Measurements from ENCODE around the gene KCTD3. TPM values are rescaled to one million over a fixed set of nuclear protein-coding genes. Genes with fewer than 3 reads are reported as not detected.

Gene KCTD3
- total RNA-seq, 3 donors from 2014 or later = 60.8 to 100.0 (median 87.8) TPM

GRCh38 chr1:215523128-215523861 is 43.8 kb upstream of the KCTD3 start:
- no peak overlapping the region for H3K4me3 ChIP-seq
- H3K27me3 ChIP-seq = no peaks in the 10 kb centered on the region
- DNase-seq (ENCODE audit: low spot score in 2 of 2) = no peak
- H3K4me1 ChIP-seq = no peaks in the 10 kb centered on the region
- no peaks in the 10 kb centered on the region for H3K36me3 ChIP-seq
- intact Hi-C loops (cut with DNase I; ENCODE audit: low total_unique reads) = no loop called here
- H3K27ac ChIP-seq = no peak overlapping the region
- TF ChIP-seq POLR2AphosphoS5 (IDR thresholded peaks at IDR 0.05) = no peak
- TF ChIP-seq POLR2A (IDR thresholded peaks at IDR 0.05) = no peak
- TF ChIP-seq CTCF (IDR thresholded peaks at IDR 0.05) = peak in 1 of 3 donors; percentile 31
- H3K9me3 ChIP-seq = no peaks in the 10 kb centered on the region

- intact Hi-C loops (cut with DNase I; ENCODE audit: low total_unique reads) = no loop called here
- H3K4me3 ChIP-seq = no peak overlapping the region
- no peak for TF ChIP-seq CTCF (IDR thresholded peaks at IDR 0.05)
- TF ChIP-seq POLR2A (IDR thresholded peaks at IDR 0.05) = no peak
- no peak for DNase-seq (ENCODE audit: low spot score in 2 of 2)
- no peaks in the 10 kb centered on the region for H3K4me1 ChIP-seq
- H3K36me3 ChIP-seq = no peaks in the 10 kb centered on the region
- H3K9me3 ChIP-seq = no peaks in the 10 kb centered on the region
- no peak overlapping the region for H3K27ac ChIP-seq
- H3K27me3 ChIP-seq = no peaks in the 10 kb centered on the region
Measured at GRCh38 chr1:215523906-215524305, 43.2 kb upstream of the KCTD3 start.

DNA sequence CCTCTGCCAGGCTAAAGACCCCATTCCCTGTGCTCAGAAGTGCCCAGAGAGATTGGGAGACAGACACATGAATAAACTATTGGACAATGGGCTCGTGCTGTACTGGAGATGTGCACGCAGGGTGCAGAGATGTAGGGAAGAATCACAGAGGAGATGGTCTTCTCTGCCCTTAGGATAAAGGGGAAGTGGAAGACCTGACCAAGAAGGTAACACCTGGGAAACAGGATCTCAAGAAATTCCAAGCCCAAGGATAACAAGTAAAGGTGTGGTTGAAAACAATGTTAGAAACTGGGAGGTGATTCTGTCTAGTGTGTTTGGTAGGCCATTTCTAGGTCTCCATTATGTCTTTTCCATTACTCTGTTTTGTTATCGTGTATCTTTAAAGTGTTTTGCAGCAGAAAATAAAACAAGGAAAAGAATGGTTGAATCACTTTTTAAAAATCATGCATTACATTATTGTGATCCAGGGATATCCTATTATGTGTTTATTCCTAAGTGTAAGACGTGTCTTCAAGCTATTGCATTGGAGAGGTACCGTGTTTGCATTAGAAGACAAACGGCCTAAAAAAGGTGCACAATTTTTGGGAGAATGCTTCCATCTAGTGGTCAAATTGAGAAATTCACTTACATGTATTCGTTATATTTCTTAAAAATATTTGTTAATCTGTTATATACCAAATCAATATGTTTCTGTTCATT is 40.8 kb upstream of the KCTD3 start:
- TF ChIP-seq POLR2A (IDR thresholded peaks at IDR 0.05) (no peak), CTCF (IDR thresholded peaks at IDR 0.05) (peak; percentile 75 to 89 (median 88))
- Histone ChIP-seq H3K36me3 (no peaks in the 10 kb centered on the region), H3K27me3 (no peaks in the 10 kb centered on the region), H3K27ac (no peak overlapping the region), H3K9me3 (no peaks in the 10 kb centered on the region), H3K4me1 (no peaks in the 10 kb centered on the region), H3K4me3 (no peak overlapping the region)
- DNase-seq (ENCODE audit: low spot score in 2 of 2) = no peak
- intact Hi-C loops (cut with DNase I; ENCODE audit: low total_unique reads) = no loop called here

GRCh38 chr1:215526846-215527151 is 40.3 kb upstream of the KCTD3 start:
- Histone ChIP-seq H3K9me3 (no peaks in the 10 kb centered on the region), H3K27me3 (no peaks in the 10 kb centered on the region), H3K4me3 (no peak overlapping the region), H3K36me3 (no peaks in the 10 kb centered on the region), H3K27ac (no peak overlapping the region), H3K4me1 (no peaks in the 10 kb centered on the region)
- TF ChIP-seq CTCF (IDR thresholded peaks at IDR 0.05) (no peak), POLR2AphosphoS5 (IDR thresholded peaks at IDR 0.05) (no peak), POLR2A (IDR thresholded peaks at IDR 0.05) (no peak)
- intact Hi-C loops (cut with DNase I; ENCODE audit: low total_unique reads) = no loop called here
- no peak for DNase-seq (ENCODE audit: low spot score in 2 of 2)

DNA sequence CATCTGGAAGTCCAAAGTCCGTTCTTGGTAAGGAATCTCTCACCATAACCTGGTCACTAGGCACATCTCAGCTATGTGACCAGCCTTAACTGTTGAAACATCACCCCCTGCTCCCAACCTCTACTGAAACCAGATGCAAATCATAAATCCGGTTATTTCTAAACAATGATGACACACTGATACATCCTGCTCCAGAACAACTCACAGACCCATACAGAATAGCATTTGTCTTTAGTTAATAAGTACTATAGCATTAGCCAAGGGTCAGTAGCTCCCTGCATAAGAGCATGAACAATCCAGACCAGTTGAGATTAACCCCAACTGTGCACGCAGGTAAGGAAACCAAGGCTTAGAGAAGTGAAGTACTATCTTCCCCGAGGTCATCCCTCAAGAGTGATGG is 38.0 kb upstream of the KCTD3 start:
- no peak overlapping the region for H3K4me3 ChIP-seq
- intact Hi-C loops (cut with DNase I; ENCODE audit: low total_unique reads) = no loop called here
- TF ChIP-seq POLR2A (IDR thresholded peaks at IDR 0.05) (no peak), CTCF (IDR thresholded peaks at IDR 0.05) (no peak), POLR2AphosphoS5 (IDR thresholded peaks at IDR 0.05) (no peak)
- H3K27ac ChIP-seq = no peak overlapping the region
- no peaks in the 10 kb centered on the region for H3K27me3 ChIP-seq
- H3K9me3 ChIP-seq = no peaks in the 10 kb centered on the region
- DNase-seq (ENCODE audit: low spot score in 2 of 2) = no peak
- H3K4me1 ChIP-seq = no peaks in the 10 kb centered on the region
- H3K36me3 ChIP-seq = no peaks in the 10 kb centered on the region
